Measurements from ENCODE around the gene IGFL2. TPM values are rescaled to one million over a fixed set of nuclear protein-coding genes. Genes with fewer than 3 reads are reported as not detected.

IGFL2 gene
- polyA plus RNA-seq, 1 of the 3 experiments (the other 2 are of a cell fraction), result 0.23 TPM

- Histone ChIP-seq H3K4me1 (ENCODE audit: control insufficient read depth in 1 of 2, insufficient read depth in 2 of 2, low read depth in 1 of 2, low read length in 1 of 2) (peaks cover 0 to 5% of the 10 kb centered on the region in 2 experiments; a peak in 1 of 4 replicates), H3K27me3 (ENCODE audit: insufficient read depth) (no peaks in the 10 kb centered on the region), H3K9me3 (no peaks in the 10 kb centered on the region), H2AFZ (ENCODE audit: low read depth) (no peak overlapping the region), H3F3A (replicated peaks; ENCODE audit: insufficient read depth) (peaks cover 20% of the 10 kb centered on the region), H3K79me2 (ENCODE audit: insufficient read depth) (no peaks in the 10 kb centered on the region), H3K9ac (no peak overlapping the region), H3K27ac (ENCODE audit: low read depth in 2 of 2, low read length in 1 of 2) (no peak overlapping the region), H4K20me1 (ENCODE audit: insufficient read depth) (no peaks in the 10 kb centered on the region), H3K4me3 (ENCODE audit: low read depth in 2 of 2, low read length in 1 of 2) (no peak overlapping the region), H3K4me2 (no peak overlapping the region), H3K36me3 (replicated peaks in 1 of 2; ENCODE audit: control insufficient read depth in 1 of 2, insufficient read depth in 2 of 2, low read length in 1 of 2) (no peaks in the 10 kb centered on the region), H3K9me2 (no peaks in the 10 kb centered on the region)
- TF ChIP-seq FOXJ3 (CRISPR knock-in tag; IDR thresholded peaks at IDR 0.05) (no peak), JUND (IDR thresholded peaks at IDR 0.05) (no peak), NRF1 (IDR thresholded peaks at IDR 0.05; ENCODE audit: low read depth, low read length) (no peak), SMC3 (IDR thresholded peaks at IDR 0.05; ENCODE audit: low read depth, low read length) (no peak), FOXM1 (IDR thresholded peaks at IDR 0.05; ENCODE audit: low read depth) (no peak), NFIC (IDR thresholded peaks at IDR 0.05; ENCODE audit: borderline replicate concordance) (no peak), FOSL2 (IDR thresholded peaks at IDR 0.05; ENCODE audit: borderline replicate concordance, low read depth) (no peak), MEF2A (IDR thresholded peaks at IDR 0.05; ENCODE audit: borderline replicate concordance, low read depth) (no peak), REST (IDR thresholded peaks at IDR 0.05; ENCODE audit: low read depth, low read length) (no peak), PBX3 (IDR thresholded peaks at IDR 0.05) (no peak), RAD21 (IDR thresholded peaks at IDR 0.05; ENCODE audit: low read length) (no peak), ELF1 (IDR thresholded peaks at IDR 0.05) (no peak), EP300 (IDR thresholded peaks at IDR 0.05; ENCODE audit: borderline replicate concordance in 1 of 2, low read depth in 1 of 2, low read length in 1 of 2) (no peak), RXRA (IDR thresholded peaks at IDR 0.05; ENCODE audit: borderline replicate concordance, low read depth) (no peak), CTCF (IDR thresholded peaks at IDR 0.05) (no peak)
- WGBS (ENCODE audit: low lambda C conversion rate), result 39% methylated on average over 2 of the region's 2 CpGs
- DNase-seq, result no peak
- CTCF ChIA-PET, result interaction anchor here (1.1 kb wide), 1 partner anchor 97 kb away, joined by 4 read pairs; no protein-coding TSS in a partner anchor
- POLR2A ChIA-PET, result no interaction called here
Measured at GRCh38 chr19:46126086-46126580, 21.9 kb upstream of the IGFL2 start.
